ENCODE results near the gene WWOX. TPM values are rescaled to one million over a fixed set of nuclear protein-coding genes. Genes with fewer than 3 reads are reported as not detected.

Gene WWOX
- total RNA-seq, 2 donors from 2014 or later: 30.0 to 35.4 TPM

- peaks cover 15% of the 10 kb centered on the region for H3K4me1 Mint-ChIP-seq
- Histone ChIP-seq H3K27me3 (ENCODE audit: control insufficient read depth, insufficient read depth, low read length, poor library complexity, severe bottlenecking) (no peaks in the 10 kb centered on the region), H3K9me3 (ENCODE audit: control insufficient read depth, low read length) (peaks cover 70% of the 10 kb centered on the region), H3K27ac (ENCODE audit: low read depth, low read length) (no peak overlapping the region), H3K4me3 (ENCODE audit: low read length) (peak overlapping the region; percentile 50), H3K4me1 (ENCODE audit: control insufficient read depth, insufficient read depth, low read length) (peaks cover 7% of the 10 kb centered on the region), H3K9ac (ENCODE audit: extremely low read depth, low read length, poor library complexity, severe bottlenecking) (no peak overlapping the region), H3K36me3 (ENCODE audit: control insufficient read depth, insufficient read depth, low read length) (no peaks in the 10 kb centered on the region)
- WGBS, 2 experiments (ENCODE audit: insufficient coverage in 1 of 2, insufficient read length in 1 of 2): 65 to 79% methylated on average over 4 to 8 of the region's 8 CpGs
- no peak overlapping the region for H3K27ac Mint-ChIP-seq
- H3K27me3 Mint-ChIP-seq (ENCODE audit: insufficient read depth): no peaks in the 10 kb centered on the region
- DNase-seq: no peak
- peaks cover 18% of the 10 kb centered on the region for H3K36me3 Mint-ChIP-seq (ENCODE audit: low read depth)
- H3K4me3 Mint-ChIP-seq: no peak overlapping the region
- TF ChIP-seq CTCF (conservative IDR thresholded peaks at IDR 0.05): no peak
- peaks cover 58% of the 10 kb centered on the region for H3K9me3 Mint-ChIP-seq
Measured at GRCh38 chr16:78919852-78920251, 820.4 kb downstream of the WWOX start.

- no peak overlapping the region for H3K9ac ChIP-seq (ENCODE audit: extremely low read depth, low read length, poor library complexity, severe bottlenecking)
- Mint-ChIP-seq H3K4me3 (no peak overlapping the region), H3K27me3 (ENCODE audit: insufficient read depth) (no peaks in the 10 kb centered on the region), H3K4me1 (peaks cover 7% of the 10 kb centered on the region), H3K9me3 (peaks cover 58% of the 10 kb centered on the region), H3K36me3 (ENCODE audit: low read depth) (peaks cover 18% of the 10 kb centered on the region), H3K27ac (no peak overlapping the region)
- H3K27me3 ChIP-seq (ENCODE audit: control insufficient read depth, insufficient read depth, low read length, poor library complexity, severe bottlenecking): no peaks in the 10 kb centered on the region
- no peak for DNase-seq
- no peak for TF ChIP-seq CTCF (conservative IDR thresholded peaks at IDR 0.05)
- H3K27ac ChIP-seq (ENCODE audit: low read depth, low read length): no peak overlapping the region
- WGBS, 2 experiments (ENCODE audit: insufficient coverage in 1 of 2, insufficient read length in 1 of 2): 60 to 95% methylated on average over 2 to 3 of the region's 3 CpGs
- H3K36me3 ChIP-seq (ENCODE audit: control insufficient read depth, insufficient read depth, low read length): no peaks in the 10 kb centered on the region
- peak overlapping the region; percentile 50 for H3K4me3 ChIP-seq (ENCODE audit: low read length)
- peaks cover 3% of the 10 kb centered on the region for H3K4me1 ChIP-seq (ENCODE audit: control insufficient read depth, insufficient read depth, low read length)
- H3K9me3 ChIP-seq (ENCODE audit: control insufficient read depth, low read length): peaks cover 70% of the 10 kb centered on the region
Measured at GRCh38 chr16:78920621-78921020, 821.2 kb downstream of the WWOX start.

GRCh38 chr16:78925083-78925767 is 825.8 kb downstream of the WWOX start:
- Mint-ChIP-seq H3K4me1 (no peaks in the 10 kb centered on the region), H3K4me3 (no peak overlapping the region), H3K27ac (no peak overlapping the region), H3K36me3 (ENCODE audit: low read depth) (peaks cover 18% of the 10 kb centered on the region), H3K9me3 (peaks cover 39% of the 10 kb centered on the region), H3K27me3 (ENCODE audit: insufficient read depth) (no peaks in the 10 kb centered on the region)
- no peak overlapping the region for H3K9ac ChIP-seq (ENCODE audit: extremely low read depth, low read length, poor library complexity, severe bottlenecking)
- no peaks in the 10 kb centered on the region for H3K27me3 ChIP-seq (ENCODE audit: control insufficient read depth, insufficient read depth, low read length, poor library complexity, severe bottlenecking)
- H3K27ac ChIP-seq (ENCODE audit: low read depth, low read length): no peak overlapping the region
- H3K9me3 ChIP-seq (ENCODE audit: control insufficient read depth, low read length): peaks cover 40% of the 10 kb centered on the region
- H3K36me3 ChIP-seq (ENCODE audit: control insufficient read depth, insufficient read depth, low read length): no peaks in the 10 kb centered on the region
- TF ChIP-seq CTCF (conservative IDR thresholded peaks at IDR 0.05): peak; percentile 80
- no peaks in the 10 kb centered on the region for H3K4me1 ChIP-seq (ENCODE audit: control insufficient read depth, insufficient read depth, low read length)
- no peak overlapping the region for H3K4me3 ChIP-seq (ENCODE audit: low read length)
- WGBS, 2 experiments (ENCODE audit: insufficient coverage in 1 of 2, insufficient read length in 1 of 2): 57 to 69% methylated on average over 5 to 8 of the region's 8 CpGs
- DNase-seq: peak; percentile 74

All from endodermal cell (in vitro differentiated cells).